A549 (cell line): Measurements from ENCODE around the gene HP. TPM values are rescaled to one million over a fixed set of nuclear protein-coding genes. Genes with fewer than 3 reads are reported as not detected.

Source experiments
- ATAC-seq, 2 experiments: fragments of 200-7000 bp in 1 of 2; fragments of >200 bp in 1 of 2; cut with Nextera tagmentation in 1 of 2; cut with Tn5 transposase in 1 of 2; 3 replicates each; pipeline versions ENCODE4 v1.8.0 to v1.9.1; 2018 to 2020; ENCODE audit warnings: mild to moderate bottlenecking in 1 of 2, moderate library complexity in 1 of 2
- CTCF ChIA-PET: fragments of 300-600 bp; sonication (Branson Sonifier 250); formaldehyde crosslinking; extraction: SDS; loops from one replicate; lab custom pipeline; 2021; ENCODE audit warnings: antibody characterized with exemption, inconsistent platforms; lab: Yijun Ruan, JAX
- POLR2A ChIA-PET: fragments of 350-600 bp; formaldehyde crosslinking; extraction: SDS; loops from one replicate; lab custom pipeline; 2021; ENCODE audit warnings: antibody characterized with exemption, inconsistent platforms; lab: Yijun Ruan, JAX
- DNase-seq, 2 experiments: peaks; one replicate each; pipeline versions ENCODE4 v3.0.0 to v3.0.0-alpha.2; 2011 to 2016; ENCODE audit warnings: low read depth in 1 of 2, low spot score in 1 of 2
- FAIRE-seq: peaks from 2 replicates; lab custom pipeline; 2011; peaks lifted over from hg19 to GRCh38; lab: Jason Lieb, UNC
- H3K27ac ChIP-seq, 2 experiments: fragments of >200 bp; sonication (Bioruptor Twin); formaldehyde crosslinking; 3 replicates each; pipeline ENCODE4 v1.5.1; 2016 to 2017
- H3K4me1 ChIP-seq: fragments of >200 bp; sonication (Bioruptor Twin); formaldehyde crosslinking; 3 replicates; pipeline ENCODE4 v1.6.1; 2016
- H3K4me2 ChIP-seq: fragments of >200 bp; sonication (Bioruptor Twin); formaldehyde crosslinking; 3 replicates; pipeline ENCODE4 v1.6.1; 2016
- H3K4me3 ChIP-seq: fragments of >200 bp; sonication (Bioruptor Twin); formaldehyde crosslinking; 3 replicates; pipeline ENCODE4 v1.5.1; 2016
- H3K9me3 ChIP-seq: fragments of >200 bp; sonication (Bioruptor Twin); formaldehyde crosslinking; 3 replicates; pipeline ENCODE4 v1.6.1; 2016
- ATOH8 ChIP-seq: fragments of 250-450 bp; sonication (Bioruptor Pico); IDR thresholded peaks from 2 replicates; pipeline ENCODE4 v1.5.0; 2020; ENCODE audit warnings: low read depth, mild to moderate bottlenecking, moderate library complexity
- CBX8 ChIP-seq: fragments of 200-600 bp; sonication (generic); IDR thresholded peaks from 2 replicates; pipeline ENCODE4 v1.6.1; 2016
- EHF ChIP-seq: fragments of 250-450 bp; sonication (Bioruptor Pico); IDR thresholded peaks from 2 replicates; pipeline ENCODE4 v1.5.0; 2020; ENCODE audit warnings: mild to moderate bottlenecking
- EHMT2 ChIP-seq: fragments of 200-600 bp; sonication (generic); IDR thresholded peaks from 2 replicates; pipeline ENCODE4 v1.6.1; 2016; ENCODE audit warnings: antibody characterized with exemption, low read depth, mild to moderate bottlenecking, moderate library complexity
- EP300 ChIP-seq, 2 experiments: fragments of >200 bp; sonication (Bioruptor Twin); formaldehyde crosslinking; IDR thresholded peaks; 2 replicates in 1 of 2; 3 replicates in 1 of 2; pipeline ENCODE4 v1.6.1; 2016 to 2017
- ESRRA ChIP-seq: fragments of 150-350 bp; IDR thresholded peaks from 2 replicates; pipeline ENCODE4 v1.6.1; 2014; ENCODE audit warnings: mild to moderate bottlenecking, low read length, borderline replicate concordance
- KDM1A ChIP-seq: fragments of 200-600 bp; sonication (generic); IDR thresholded peaks from 2 replicates; pipeline ENCODE4 v1.6.1; 2016; ENCODE audit warnings: low read depth, mild to moderate bottlenecking
- MYC ChIP-seq: IDR thresholded peaks from 2 replicates; pipeline ENCODE4 v1.6.1; 2012; ENCODE audit warnings: mild to moderate bottlenecking, inconsistent platforms, low read length, improper control_type of control experiment, borderline replicate concordance
- NPAS2 ChIP-seq: fragments of 250-450 bp; sonication (Bioruptor Pico); IDR thresholded peaks from 2 replicates; pipeline ENCODE4 v1.8.0; 2022; ENCODE audit warnings: mild to moderate bottlenecking, moderate library complexity, borderline replicate concordance
- NR3C1 ChIP-seq: fragments of >200 bp; sonication (Bioruptor Twin); formaldehyde crosslinking; IDR thresholded peaks from 3 replicates; pipeline ENCODE4 v1.6.1; 2017
- PBX3 ChIP-seq: IDR thresholded peaks from 2 replicates; pipeline ENCODE4 v1.6.1; 2012
- PHF8 ChIP-seq: fragments of 200-600 bp; sonication (generic); IDR thresholded peaks from 2 replicates; pipeline ENCODE4 v1.6.1; 2016; ENCODE audit warnings: low read depth, mild to moderate bottlenecking, antibody characterized with exemption, moderate library complexity, borderline replicate concordance
- RARB ChIP-seq: fragments of 250-450 bp; sonication (Bioruptor Pico); IDR thresholded peaks from 2 replicates; pipeline ENCODE4 v1.8.0; 2021; ENCODE audit warnings: mild to moderate bottlenecking, moderate library complexity
- REST ChIP-seq: fragments of 200-600 bp; sonication (generic); IDR thresholded peaks from 2 replicates; pipeline ENCODE4 v1.6.1; 2016; ENCODE audit warnings: antibody characterized with exemption, mild to moderate bottlenecking, moderate library complexity
- RFX5 ChIP-seq: fragments of 450-650 bp; IDR thresholded peaks from 2 replicates; pipeline ENCODE4 v1.7.1; 2014; ENCODE audit warnings: antibody characterized with exemption, mild to moderate bottlenecking, moderate library complexity
- RNF2 ChIP-seq: fragments of 200-600 bp; sonication (generic); IDR thresholded peaks from 2 replicates; pipeline ENCODE4 v1.6.1; 2016; ENCODE audit warnings: low read depth, mild to moderate bottlenecking, antibody characterized with exemption, moderate library complexity, borderline replicate concordance
- SREBF2 ChIP-seq: fragments of 450-650 bp; IDR thresholded peaks from 2 replicates; pipeline ENCODE4 v1.6.1; 2014; ENCODE audit warnings: mild to moderate bottlenecking, moderate library complexity
- TFCP2L1 ChIP-seq: fragments of 250-450 bp; sonication (Bioruptor Pico); IDR thresholded peaks from 2 replicates; pipeline ENCODE4 v1.5.0; 2021; ENCODE audit warnings: mild to moderate bottlenecking
- TP53 ChIP-seq: fragments of 250-450 bp; sonication (Bioruptor Pico); IDR thresholded peaks from 2 replicates; pipeline ENCODE4 v1.5.0; 2021; ENCODE audit warnings: mild to moderate bottlenecking, moderate library complexity
- ZC3H11A ChIP-seq: fragments of 450-650 bp; IDR thresholded peaks from 2 replicates; pipeline ENCODE4 v1.6.1; 2014; ENCODE audit warnings: antibody characterized with exemption, mild to moderate bottlenecking
- ZSCAN20 ChIP-seq: fragments of 250-450 bp; sonication (Bioruptor Pico); IDR thresholded peaks from 2 replicates; pipeline ENCODE4 v1.8.0; 2022; ENCODE audit warnings: mild to moderate bottlenecking, moderate library complexity
- WGBS: methylation state at CpG from one replicate; pipeline ENCODE4 v1.1.6; 2017; ENCODE audit errors: missing lambda C conversion rate; 5-methylcytosine and 5-hydroxymethylcytosine counted together
- polyA plus RNA-seq, 4 experiments: library from polyadenylated mRNA; depleted of rRNA in 3 of 4; stranded (reverse); fragments of >200 nt; fragmentation: RNase III in 1 of 4; extraction: RNeasy Plus Mini Kit Qiagen cat#74134 plus additional on column Dnase treatment in 1 of 4; gene quantifications; 2 replicates in 3 of 4; 3 replicates in 1 of 4; pipeline ENCODE4 v1.2.3, GENCODE V29; 2011 to 2017

The HP gene
- polyA plus RNA-seq, 2 of the 4 experiments (the other 2 are of a cell fraction) = 0.23 TPM; not detected in 1

- FAIRE-seq (no peak), DNase-seq (no peak), ATAC-seq (no peak)
- H3K4me2 ChIP-seq = no peak overlapping the region
- 31% methylated on average over 2 of the region's 2 CpGs for WGBS
- H3K4me3 ChIP-seq = no peak overlapping the region
- no peak for TF ChIP-seq ZC3H11A
- no peak for TF ChIP-seq TFCP2L1 (CRISPR knock-in tag)
- TF ChIP-seq RNF2 = no peak
- TF ChIP-seq CBX8 = no peak
- TF ChIP-seq PHF8 = no peak
- no peak for TF ChIP-seq ZSCAN20
- no peak for TF ChIP-seq MYC
- no peak for TF ChIP-seq ATOH8 (CRISPR knock-in tag)
- no peak for TF ChIP-seq PBX3
- H3K9me3 ChIP-seq = no peaks in the 10 kb centered on the region
- no peak overlapping the region for H3K27ac ChIP-seq
- ChIA-PET POLR2A (no interaction called here), CTCF (no interaction called here)
- H3K4me1 ChIP-seq = no peaks in the 10 kb centered on the region
These were observed 12.1 kb upstream of the HP start for GRCh38 chr16:72042157-72042660.

- Histone ChIP-seq H3K27ac (no peak overlapping the region), H3K4me3 (no peak overlapping the region), H3K9me3 (no peaks in the 10 kb centered on the region), H3K4me2 (no peak overlapping the region), H3K4me1 (no peaks in the 10 kb centered on the region)
- FAIRE-seq (no peak), ATAC-seq (no peak), DNase-seq (no peak)
- WGBS = 58% methylated on average over 3 of the region's 3 CpGs
- ChIA-PET CTCF (no interaction called here), POLR2A (no interaction called here)
- TF ChIP-seq SREBF2 (no peak), PBX3 (no peak), EHMT2 (no peak), NR3C1 (no peak), RARB (CRISPR knock-in tag) (no peak), NPAS2 (no peak), EHF (no peak), ZSCAN20 (no peak), KDM1A (no peak), RFX5 (no peak), EP300 (IDR thresholded peaks at IDR 0.05) (no peak), ESRRA (no peak), REST (no peak), TP53 (CRISPR knock-in tag) (no peak)
These were observed 11.2 kb upstream of the HP start for GRCh38 chr16:72043058-72043457.
